ENCODE measurements around the gene CYP4F8. TPM values are rescaled to one million over a fixed set of nuclear protein-coding genes. Genes with fewer than 3 reads are reported as not detected.
"Not testable (repeated sequence)": the region's sequence is repeated elsewhere in the genome, so short reads cannot be mapped to it uniquely, and the experiment has no call there.

CYP4F8 gene
- polyA plus RNA-seq, 1 experiment, result not detected

GRCh38 chr19:15679089-15679488, 64.1 kb downstream of the CYP4F8 start:
- no peak for TF ChIP-seq CTCF (IDR thresholded peaks at IDR 0.05; ENCODE audit: insufficient read depth, low read depth, low read length)
- CTCF ChIA-PET, result no interaction called here

GRCh38 chr19:15679865-15680264, 64.8 kb downstream of the CYP4F8 start:
- POLR2A ChIA-PET; H3K36me3 ChIP-seq (ENCODE audit: control insufficient read depth, insufficient read depth, low read length); DNase-seq (ENCODE audit: low read depth); H3K4me3 ChIP-seq (ENCODE audit: low read depth, low read length); H3K27me3 ChIP-seq (ENCODE audit: control insufficient read depth, insufficient read depth, low read length); CTCF ChIA-PET: not testable (repeated sequence)

More at GRCh38 chr19:15679089-15679488, 64.1 kb downstream of the CYP4F8 start:
- H3K27me3 ChIP-seq (ENCODE audit: control insufficient read depth, insufficient read depth, low read length), result no peaks in the 10 kb centered on the region
- H3K36me3 ChIP-seq (ENCODE audit: control insufficient read depth, insufficient read depth, low read length), result no peaks in the 10 kb centered on the region
- no peak for DNase-seq (ENCODE audit: low read depth)
- H3K4me3 ChIP-seq (ENCODE audit: low read depth, low read length), result no peak overlapping the region
- POLR2A ChIA-PET, result no interaction called here

Small RNA genes lying within 50 kb of the gene (small RNA-seq; reads per million reads assigned to genes)
- gene AD000091.1 (ENCODE audit: insufficient read length, low read depth, low replicate concordance), result not detected

Other genes starting within 250 kb of the CYP4F8 start
- gene AKAP8, start 235.4 kb upstream of the CYP4F8 start, polyA plus RNA-seq (2011; rRNA removed), result 10.3 and 11.2 TPM in 2 replicates
- gene AKAP8L, start 196.2 kb upstream of the CYP4F8 start, polyA plus RNA-seq (2011; rRNA removed), result 25.8 and 27.5 TPM in 2 replicates
- gene WIZ, start 165.3 kb upstream of the CYP4F8 start, polyA plus RNA-seq (2011; rRNA removed), result 7.5 and 10.9 TPM in 2 replicates
- 0.04 TPM in 1 of 2 replicates, not detected in the other for gene RASAL3, start 150.7 kb upstream of the CYP4F8 start, polyA plus RNA-seq (2011; rRNA removed)
- not detected in 2 replicates for gene PGLYRP2, start 135.7 kb upstream of the CYP4F8 start, polyA plus RNA-seq (2011; rRNA removed)
- gene CYP4F22, start 106.7 kb upstream of the CYP4F8 start, polyA plus RNA-seq (2011; rRNA removed), result not detected in 2 replicates
- not detected in 2 replicates for gene CYP4F3, start 25.7 kb downstream of the CYP4F8 start, polyA plus RNA-seq (2011; rRNA removed)
- gene CYP4F12, start 57.9 kb downstream of the CYP4F8 start, polyA plus RNA-seq (2011; rRNA removed), result not detected in 2 replicates
- gene OR10H2, start 112.8 kb downstream of the CYP4F8 start, polyA plus RNA-seq (2011; rRNA removed), result not detected in 2 replicates
- gene OR10H3, start 122.8 kb downstream of the CYP4F8 start, polyA plus RNA-seq (2011; rRNA removed), result not detected in 2 replicates
- gene OR10H5, start 172.4 kb downstream of the CYP4F8 start, polyA plus RNA-seq (2011; rRNA removed), result not detected in 2 replicates
- gene OR10H1, start 200.4 kb downstream of the CYP4F8 start, polyA plus RNA-seq (2011; rRNA removed), result not detected in 2 replicates